GM23338 (cell line): Measurements from ENCODE around the gene DCANP1. TPM values are rescaled to one million over a fixed set of nuclear protein-coding genes. Genes with fewer than 3 reads are reported as not detected.
A peak's percentile ranks its signal among the peaks of the same experiment; 100 is the strongest.

ENCODE experiments used
- ATAC-seq: fragments of 200-7000 bp; cut with Tn5 transposase; 3 replicates; pipeline ENCODE4 v1.9.1; 2020
- DNase-seq: peaks from one replicate; pipeline ENCODE4 v3.0.0-alpha.2; 2015; ENCODE audit warnings: low spot score
- H2AFZ ChIP-seq: fragments of 200-600 bp; sonication (generic); 2 replicates; pipeline ENCODE4 v1.8.0; 2016; ENCODE audit warnings: antibody characterized with exemption, mild to moderate bottlenecking, moderate library complexity
- H3F3A ChIP-seq: fragments of 200-600 bp; sonication (generic); replicated peaks from 2 replicates; pipeline ENCODE4 v1.8.0; 2017; ENCODE audit warnings: antibody characterized with exemption, mixed run types, low read depth
- H3K27ac ChIP-seq: fragments of 200-600 bp; sonication (generic); 2 replicates; pipeline ENCODE4 v1.6.1; 2016; ENCODE audit warnings: low read depth
- H3K27me3 ChIP-seq: fragments of 200-600 bp; sonication (generic); 2 replicates; pipeline ENCODE4 v1.8.0; 2016; ENCODE audit warnings: mild to moderate bottlenecking, mixed run types, moderate library complexity; ENCODE audit not compliant: insufficient read depth
- H3K36me3 ChIP-seq: fragments of 200-600 bp; sonication (generic); 2 replicates; pipeline ENCODE4 v1.8.0; 2016; ENCODE audit warnings: mild to moderate bottlenecking; ENCODE audit not compliant: insufficient read depth
- H3K4me1 ChIP-seq: fragments of 200-600 bp; sonication (generic); 2 replicates; pipeline ENCODE4 v1.8.0; 2016; ENCODE audit warnings: mild to moderate bottlenecking, moderate library complexity; ENCODE audit not compliant: insufficient read depth
- H3K4me2 ChIP-seq: fragments of 200-600 bp; sonication (generic); 2 replicates; pipeline ENCODE4 v1.7.1; 2017; ENCODE audit warnings: mixed run types
- H3K4me3 ChIP-seq: fragments of 200-600 bp; sonication (generic); 2 replicates; pipeline ENCODE4 v1.6.1; 2016; ENCODE audit warnings: mixed run types
- H3K79me2 ChIP-seq: fragments of 200-600 bp; sonication (generic); replicated peaks from 2 replicates; pipeline ENCODE4 v1.8.0; 2017; ENCODE audit warnings: mild to moderate bottlenecking; ENCODE audit not compliant: insufficient read depth
- H3K9me2 ChIP-seq: fragments of 200-600 bp; sonication (generic); 2 replicates; pipeline ENCODE4 v1.8.0; 2017; ENCODE audit not compliant: insufficient read depth
- H4K20me1 ChIP-seq: fragments of 200-600 bp; sonication (generic); replicated peaks from 2 replicates; pipeline ENCODE4 v1.8.0; 2017; ENCODE audit warnings: mild to moderate bottlenecking; ENCODE audit not compliant: insufficient read depth
- H3K27ac Mint-ChIP-seq: 2 replicates; pipeline ENCODE4 v1.8.0; 2020; ENCODE audit warnings: inconsistent platforms, mild to moderate bottlenecking, moderate library complexity, mixed read lengths
- H3K27me3 Mint-ChIP-seq: 3 replicates; pipeline ENCODE4 v1.8.0; 2022; ENCODE audit warnings: low read depth, mild to moderate bottlenecking, moderate library complexity, mixed read lengths, inconsistent platforms; ENCODE audit not compliant: insufficient read depth, poor library complexity
- H3K36me3 Mint-ChIP-seq: 3 replicates; pipeline ENCODE4 v1.8.0; 2021; ENCODE audit warnings: low read depth, mild to moderate bottlenecking, inconsistent platforms, moderate library complexity, mixed read lengths
- H3K4me1 Mint-ChIP-seq: 3 replicates; pipeline ENCODE4 v1.8.0; 2020; ENCODE audit warnings: mild to moderate bottlenecking, inconsistent platforms, mixed read lengths
- H3K4me3 Mint-ChIP-seq: 3 replicates; pipeline ENCODE4 v1.8.0; 2021; ENCODE audit warnings: moderate library complexity, mild to moderate bottlenecking, inconsistent platforms, mixed read lengths
- H3K9me3 Mint-ChIP-seq: 3 replicates; pipeline ENCODE4 v1.8.0; 2020; ENCODE audit warnings: moderate library complexity, mild to moderate bottlenecking, inconsistent platforms, mixed read lengths
- CREB1 ChIP-seq: fragments of 250-450 bp; sonication (Bioruptor Pico); IDR thresholded peaks from 2 replicates; pipeline ENCODE4 v1.5.0; 2020; ENCODE audit warnings: low read depth, mild to moderate bottlenecking, moderate library complexity
- CTCF ChIP-seq, 2 experiments: fragments of 200-600 bp in 1 of 2; sonication (generic) in 1 of 2; conservative IDR thresholded peaks; 2 replicates each; pipeline versions ENCODE4 v1.5.1 to v1.6.1; 2016 to 2017; ENCODE audit warnings: antibody characterized with exemption in 2 of 2, low read depth in 2 of 2, mild to moderate bottlenecking in 2 of 2, moderate library complexity in 1 of 2
- EZH2 ChIP-seq: fragments of 200-600 bp; sonication (generic); IDR thresholded peaks from one replicate; pipeline ENCODE4 v1.8.0; 2017; ENCODE audit warnings: antibody characterized with exemption, mild to moderate bottlenecking, low read depth; ENCODE audit not compliant: unreplicated experiment
- JUNB ChIP-seq: IDR thresholded peaks from one replicate; pipeline ENCODE4 v1.6.1; 2016; ENCODE audit warnings: antibody characterized with exemption; ENCODE audit not compliant: unreplicated experiment
- ZNF114 ChIP-seq: fragments of 250-450 bp; sonication (Bioruptor Pico); IDR thresholded peaks from 2 replicates; pipeline ENCODE4 v1.5.0; 2020; ENCODE audit warnings: mild to moderate bottlenecking, moderate library complexity
- ZNF331 ChIP-seq: fragments of 250-450 bp; sonication (Bioruptor Pico); IDR thresholded peaks from 2 replicates; pipeline ENCODE4 v1.5.0; 2020; ENCODE audit warnings: low read depth, mild to moderate bottlenecking, moderate library complexity
- ZNF462 ChIP-seq: fragments of 250-450 bp; sonication (Bioruptor Pico); IDR thresholded peaks from 2 replicates; pipeline ENCODE4 v1.5.0; 2020; ENCODE audit warnings: mild to moderate bottlenecking, moderate library complexity
- polyA plus RNA-seq: library from polyadenylated mRNA; unstranded; fragments of >200 nt; fragmentation: Nextera tagmentation; extraction: Ambion mirVana; gene quantifications from 2 replicates; pipeline ENCODE4 v1.2.1, GENCODE V29; 2016
- total RNA-seq: library from RNA; depleted of rRNA; stranded (reverse); fragments of >200 nt; shearing (Covaris generic); gene quantifications from 2 replicates; pipeline ENCODE4 v1.2.3, GENCODE V29; 2014

DCANP1 gene
- total and polyA plus RNA-seq, 2 experiments from 2014 or later = not detected

GRCh38 chr5:135397084-135397483 is 50.1 kb downstream of the DCANP1 start (continued):
- TF ChIP-seq ZNF462 (CRISPR knock-in tag) = no peak
- no peak for TF ChIP-seq EZH2
- TF ChIP-seq ZNF114 (CRISPR knock-in tag) = no peak
- TF ChIP-seq ZNF331 (CRISPR knock-in tag) = no peak
- TF ChIP-seq CREB1 (CRISPR knock-in tag) = no peak
- no peak for TF ChIP-seq JUNB

GRCh38 chr5:135396459-135397055 is 50.6 kb downstream of the DCANP1 start:
- no peak overlapping the region for H3K4me3 ChIP-seq
- TF ChIP-seq ZNF462 (CRISPR knock-in tag) = no peak
- TF ChIP-seq CTCF (conservative IDR thresholded peaks at IDR 0.05; ENCODE audit: low read depth in 2 of 2) = no peak
- peaks cover 32% of the 10 kb centered on the region for H3K4me1 ChIP-seq
- Mint-ChIP-seq H3K27me3 (peaks cover 26% of the 10 kb centered on the region), H3K4me3 (no peak overlapping the region), H3K27ac (no peak overlapping the region), H3K36me3 (peaks cover 9% of the 10 kb centered on the region; the same call in 2 of the 3 replicates), H3K9me3 (no peaks in the 10 kb centered on the region; the same call in 2 of the 3 replicates), H3K4me1 (peaks cover 54% of the 10 kb centered on the region)
- peaks cover 56% of the 10 kb centered on the region for H4K20me1 ChIP-seq
- no peak overlapping the region for H3K27ac ChIP-seq
- no peak overlapping the region for H2AFZ ChIP-seq
- ATAC-seq (no peak), DNase-seq (no peak)
- peak overlapping the region; percentile 88; the same call in 1 of the 2 replicates for H3K4me2 ChIP-seq
- H3F3A ChIP-seq = peaks cover 15% of the 10 kb centered on the region
- no peaks in the 10 kb centered on the region for H3K9me2 ChIP-seq
- H3K27me3 ChIP-seq = peaks cover 58% of the 10 kb centered on the region
- H3K36me3 ChIP-seq = no peaks in the 10 kb centered on the region
- peaks cover 52% of the 10 kb centered on the region for H3K79me2 ChIP-seq
